ENCODE measurements around the gene ITSN2.
"Not testable (repeated sequence)": the region's sequence is repeated elsewhere in the genome, so short reads cannot be mapped to it uniquely, and the experiment has no call there.

Gene ITSN2

GRCh38 chr2:24362253-24362652 is 1.9 kb upstream of the ITSN2 start:
- DNase-seq: no peak

GRCh38 chr2:24360963-24361330 is 611 bp upstream of the ITSN2 start:
- no peak for DNase-seq

GRCh38 chr2:24359129-24360049 is 947 bp downstream of the ITSN2 start:
- DNase-seq: peak; percentile 52 to 84 (median 76)

GRCh38 chr2:24357767-24358166 is 2.6 kb downstream of the ITSN2 start:
- DNase-seq: not testable (repeated sequence)

- not testable (repeated sequence) for DNase-seq
Observed at GRCh38 chr2:24357115-24357514, 3.2 kb downstream of the ITSN2 start.

GRCh38 chr2:24354957-24355356 is 5.4 kb downstream of the ITSN2 start:
- DNase-seq: no peak

- DNase-seq: no peak
Observed at GRCh38 chr2:24354395-24354794, 5.9 kb downstream of the ITSN2 start.

GRCh38 chr2:24353973-24354372 is 6.4 kb downstream of the ITSN2 start:
- DNase-seq: no peak

GRCh38 chr2:24353364-24353763 is 7.0 kb downstream of the ITSN2 start:
- no peak for DNase-seq

- DNase-seq: no peak
Observed at GRCh38 chr2:24352664-24353063, 7.7 kb downstream of the ITSN2 start.

- DNase-seq: no peak
Observed at GRCh38 chr2:24351981-24352380, 8.4 kb downstream of the ITSN2 start.

GRCh38 chr2:24351627-24351938 is 8.8 kb downstream of the ITSN2 start:
- DNase-seq: no peak

- no peak for DNase-seq
Observed at GRCh38 chr2:24350826-24351626, 9.3 kb downstream of the ITSN2 start.

GRCh38 chr2:24349097-24349496 is 11.2 kb downstream of the ITSN2 start:
- DNase-seq: no peak

- no peak for DNase-seq
Observed at GRCh38 chr2:24345937-24346336, 14.4 kb downstream of the ITSN2 start.

GRCh38 chr2:24343225-24343882 is 17.0 kb downstream of the ITSN2 start:
- DNase-seq: no peak

GRCh38 chr2:24342110-24342910 is 18.0 kb downstream of the ITSN2 start:
- DNase-seq: no peak

- no peak for DNase-seq
Observed at GRCh38 chr2:24339856-24340262, 20.5 kb downstream of the ITSN2 start.

- not testable (repeated sequence) for DNase-seq
Observed at GRCh38 chr2:24339098-24339497, 21.2 kb downstream of the ITSN2 start.

- DNase-seq: no peak
Observed at GRCh38 chr2:24337890-24338289, 22.4 kb downstream of the ITSN2 start.

GRCh38 chr2:24336811-24337210 is 23.5 kb downstream of the ITSN2 start:
- peak in 1 of 3 experiments; percentile 12 for DNase-seq

- DNase-seq: no peak
Observed at GRCh38 chr2:24334245-24334633, 26.1 kb downstream of the ITSN2 start.

Measured in NCI-H1417 (cell line).